Measurements from ENCODE around the gene NRAS. TPM values are rescaled to one million over a fixed set of nuclear protein-coding genes. Genes with fewer than 3 reads are reported as not detected.

Gene NRAS
- total RNA-seq, 3 donors from 2014 or later, result 25.3 to 51.1 (median 40.8) TPM

DNA sequence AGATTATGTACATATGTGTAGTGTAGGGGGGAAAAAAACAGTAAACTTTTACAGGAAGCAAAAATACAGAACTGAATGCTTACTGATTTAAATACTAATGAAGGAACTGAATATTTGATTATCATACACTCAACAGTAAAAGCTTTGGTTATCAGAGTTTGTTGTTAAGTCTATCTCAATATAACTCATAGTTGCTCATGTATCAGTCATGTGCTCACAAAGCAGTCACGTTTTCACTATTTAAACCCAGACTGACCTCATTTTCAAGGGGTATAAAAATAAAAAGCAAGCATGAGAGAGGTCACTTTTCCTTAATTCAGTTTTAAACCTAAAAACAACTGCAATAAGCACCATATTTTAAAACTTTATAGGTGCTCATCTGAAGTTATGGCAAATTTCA is 6.9 kb upstream of the NRAS start:
- intact Hi-C loops (cut with DNase I, micrococcal nuclease), result no loop called here
- H3K36me3 ChIP-seq (ENCODE audit: low read depth), result no peaks in the 10 kb centered on the region

DNA sequence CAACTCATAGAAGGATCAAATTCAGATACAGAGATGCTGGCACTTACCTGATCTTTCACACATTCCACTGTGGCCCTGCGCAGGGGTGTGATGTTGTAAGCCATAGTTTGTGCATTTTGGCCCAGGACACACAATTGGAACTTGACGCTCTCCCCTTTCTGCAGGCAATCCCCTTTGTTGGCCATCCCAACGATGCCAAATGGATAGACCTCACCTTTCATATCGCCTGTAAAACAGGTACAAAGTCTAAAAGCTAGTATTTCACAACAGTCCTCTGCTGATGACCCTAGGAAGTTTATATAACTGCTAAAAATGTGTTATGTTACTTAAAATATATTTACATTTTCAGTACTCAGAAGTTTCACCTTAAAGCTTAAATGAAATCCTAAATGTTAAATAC is 3.9 kb upstream of the NRAS start:
- Histone ChIP-seq H3K9me3 (no peaks in the 10 kb centered on the region), H3K4me3 (no peak overlapping the region), H3K4me1 (ENCODE audit: low read depth) (peaks cover 4% of the 10 kb centered on the region), H3K36me3 (ENCODE audit: low read depth) (no peaks in the 10 kb centered on the region)
- ATAC-seq (no peak), DNase-seq (no peak)
- TF ChIP-seq, protein P1, sequence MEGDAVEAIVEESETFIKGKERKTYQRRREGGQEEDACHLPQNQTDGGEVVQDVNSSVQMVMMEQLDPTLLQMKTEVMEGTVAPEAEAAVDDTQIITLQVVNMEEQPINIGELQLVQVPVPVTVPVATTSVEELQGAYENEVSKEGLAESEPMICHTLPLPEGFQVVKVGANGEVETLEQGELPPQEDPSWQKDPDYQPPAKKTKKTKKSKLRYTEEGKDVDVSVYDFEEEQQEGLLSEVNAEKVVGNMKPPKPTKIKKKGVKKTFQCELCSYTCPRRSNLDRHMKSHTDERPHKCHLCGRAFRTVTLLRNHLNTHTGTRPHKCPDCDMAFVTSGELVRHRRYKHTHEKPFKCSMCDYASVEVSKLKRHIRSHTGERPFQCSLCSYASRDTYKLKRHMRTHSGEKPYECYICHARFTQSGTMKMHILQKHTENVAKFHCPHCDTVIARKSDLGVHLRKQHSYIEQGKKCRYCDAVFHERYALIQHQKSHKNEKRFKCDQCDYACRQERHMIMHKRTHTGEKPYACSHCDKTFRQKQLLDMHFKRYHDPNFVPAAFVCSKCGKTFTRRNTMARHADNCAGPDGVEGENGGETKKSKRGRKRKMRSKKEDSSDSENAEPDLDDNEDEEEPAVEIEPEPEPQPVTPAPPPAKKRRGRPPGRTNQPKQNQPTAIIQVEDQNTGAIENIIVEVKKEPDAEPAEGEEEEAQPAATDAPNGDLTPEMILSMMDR (IDR thresholded peaks at IDR 0.05), result no peak
- intact Hi-C loops (cut with DNase I, micrococcal nuclease), result no loop called here

More for the DNA sequence above, 6.9 kb upstream of the NRAS start:
- no peak for DNase-seq
- Histone ChIP-seq H3K4me3 (no peak overlapping the region), H3K4me1 (ENCODE audit: low read depth) (no peaks in the 10 kb centered on the region), H3K9me3 (no peaks in the 10 kb centered on the region)
- ATAC-seq, result no peak
- TF ChIP-seq, protein P1 (IDR thresholded peaks at IDR 0.05), result no peak

DNA sequence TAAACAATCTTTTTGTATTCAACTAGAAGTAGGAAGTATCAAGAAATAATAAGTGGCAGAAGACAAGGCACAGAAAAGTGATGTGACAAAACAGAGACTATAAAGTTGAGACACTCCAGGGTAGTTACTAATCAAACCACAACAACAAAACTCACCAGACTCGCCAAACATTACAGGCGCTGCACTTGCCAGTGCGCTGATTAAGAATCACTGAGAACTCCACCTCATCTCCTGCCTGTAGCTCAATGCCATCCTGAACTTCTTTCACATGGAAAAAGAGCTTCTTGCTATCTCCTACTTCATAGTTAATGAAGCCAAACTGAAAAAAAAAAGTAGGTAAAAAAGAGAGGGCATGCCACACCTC is 2.8 kb upstream of the NRAS start:
- DNase-seq (no peak), ATAC-seq (no peak)
- TF ChIP-seq, protein P1 (IDR thresholded peaks at IDR 0.05), result no peak
- Histone ChIP-seq H3K4me3 (no peak overlapping the region), H3K9me3 (no peaks in the 10 kb centered on the region), H3K4me1 (ENCODE audit: low read depth) (peaks cover 15% of the 10 kb centered on the region), H3K36me3 (ENCODE audit: low read depth) (no peaks in the 10 kb centered on the region)
- intact Hi-C loops (cut with DNase I, micrococcal nuclease), result no loop called here

DNA sequence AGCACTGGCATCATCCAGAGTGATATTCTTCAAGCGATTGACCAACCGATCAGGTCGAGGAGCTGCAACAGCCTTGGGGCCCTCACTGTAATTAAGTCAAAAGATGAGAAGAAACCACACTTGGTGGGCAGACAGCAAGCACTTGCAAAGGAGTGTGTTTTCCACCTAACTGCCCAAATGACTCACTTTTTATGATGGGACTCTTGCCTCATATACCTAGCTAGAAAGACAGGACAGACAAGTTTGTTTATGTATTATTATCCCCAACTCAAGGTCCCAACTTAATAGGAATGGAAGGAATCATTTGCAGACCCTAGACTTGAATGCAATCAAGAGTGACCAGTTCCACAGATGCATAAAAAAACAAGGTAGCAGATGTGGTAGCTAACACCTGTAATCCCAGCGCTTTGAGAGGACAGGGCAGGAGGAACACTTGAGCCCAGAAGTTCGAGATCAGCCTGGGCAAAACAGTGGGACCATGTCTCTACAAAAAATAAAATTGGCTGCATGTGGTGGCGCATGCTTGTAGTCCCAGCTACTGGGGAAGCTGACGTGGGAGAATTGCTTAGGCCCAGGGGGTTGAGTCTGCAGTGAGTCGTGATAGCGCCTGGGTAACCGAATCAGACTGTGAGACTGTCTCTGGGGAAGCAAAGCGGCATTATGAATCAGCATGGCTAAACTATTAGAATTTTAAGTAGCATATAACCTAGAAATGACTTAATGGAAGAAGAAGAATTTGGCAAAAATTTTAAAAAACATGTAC is 2.3 kb upstream of the NRAS start:
- DNase-seq, result no peak
- Histone ChIP-seq H3K36me3 (ENCODE audit: low read depth) (no peaks in the 10 kb centered on the region), H3K4me3 (no peak overlapping the region), H3K9me3 (no peaks in the 10 kb centered on the region), H3K4me1 (ENCODE audit: low read depth) (peaks cover 21% of the 10 kb centered on the region)
- no peak for ATAC-seq
- intact Hi-C loops (cut with DNase I, micrococcal nuclease), result no loop called here
- TF ChIP-seq, protein P1 (IDR thresholded peaks at IDR 0.05), result no peak

DNA sequence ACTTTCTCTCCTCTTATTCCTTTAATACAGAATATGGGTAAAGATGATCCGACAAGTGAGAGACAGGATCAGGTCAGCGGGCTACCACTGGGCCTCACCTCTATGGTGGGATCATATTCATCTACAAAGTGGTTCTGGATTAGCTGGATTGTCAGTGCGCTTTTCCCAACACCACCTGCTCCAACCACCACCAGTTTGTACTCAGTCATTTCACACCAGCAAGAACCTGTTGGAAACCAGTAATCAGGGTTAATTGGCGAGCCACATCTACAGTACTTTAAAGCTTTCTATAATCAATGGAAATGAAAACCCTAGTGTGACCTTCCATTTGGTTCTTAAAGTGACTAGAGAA is 643 bp downstream of the NRAS start:
- intact Hi-C loops (cut with DNase I, micrococcal nuclease), result no loop called here
- Histone ChIP-seq H3K4me3 (peak overlapping the region; percentile 58), H3K4me1 (ENCODE audit: low read depth) (peaks cover 37% of the 10 kb centered on the region), H3K9me3 (no peaks in the 10 kb centered on the region), H3K36me3 (ENCODE audit: low read depth) (peaks cover 8% of the 10 kb centered on the region)
- TF ChIP-seq, protein P1 (IDR thresholded peaks at IDR 0.05), result no peak
- ATAC-seq (no peak), DNase-seq (no peak)
